CMK (cell line): ENCODE results near the gene HSFY2.
"Not testable (repeated sequence)": the region's sequence is repeated elsewhere in the genome, so short reads cannot be mapped to it uniquely, and the experiment has no call there.

ENCODE experiments used
- DNase-seq: peaks from one replicate; pipeline ENCODE4 v3.0.0-alpha.2; 2010; ENCODE audit warnings: low read depth

The HSFY2 gene

GRCh38 chrY:18773635-18774034 lies at the start of gene HSFY2:
Gene HSFY2 (minus strand): TSS chrY:18773735. CDS start chrY:18773618, 117 bp downstream.
- not testable (repeated sequence) for DNase-seq

DNA sequence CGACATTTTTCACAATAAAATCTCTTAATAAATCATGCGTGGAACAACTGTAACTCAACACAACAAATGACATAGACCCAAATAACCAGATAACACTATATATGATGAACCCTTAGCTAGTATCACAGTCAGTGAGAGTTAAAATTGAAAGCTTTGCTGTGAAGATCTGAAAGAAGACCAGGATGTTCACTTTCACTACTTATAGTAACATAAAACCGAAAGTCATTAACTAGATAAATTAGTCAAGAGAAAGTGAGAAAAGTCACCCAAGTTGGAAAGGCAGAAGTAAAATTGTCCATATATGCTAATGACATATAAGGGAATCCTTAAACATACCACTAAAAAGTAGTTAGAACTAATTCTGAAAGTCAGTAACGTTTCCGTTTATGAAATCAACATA lies 42.2 kb upstream of the HSFY2 start:
- not testable (repeated sequence) for DNase-seq

GRCh38 chrY:18788757-18789406 lies 15.3 kb upstream of the HSFY2 start:
- DNase-seq, result not testable (repeated sequence)

DNA sequence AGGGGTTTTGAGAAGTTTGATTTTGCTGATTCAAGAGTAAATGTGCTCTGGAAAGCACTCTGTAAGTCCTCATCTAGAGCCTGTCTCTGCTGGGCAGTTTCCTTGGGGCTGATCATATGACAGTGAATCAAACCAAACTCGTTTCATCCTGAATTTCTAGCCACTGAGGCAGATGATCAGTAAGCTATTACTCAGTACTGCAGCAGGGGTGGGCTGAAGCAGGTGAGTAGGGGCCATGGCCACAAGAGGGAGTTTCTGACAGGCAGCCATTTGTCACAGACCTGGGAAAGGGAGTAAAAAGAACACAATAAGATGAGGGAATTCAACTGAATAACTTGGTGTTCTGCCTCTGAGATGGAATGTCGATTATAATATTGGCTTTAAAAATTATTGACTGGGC lies 19.5 kb downstream of the HSFY2 start:
- DNase-seq, result not testable (repeated sequence)

DNA sequence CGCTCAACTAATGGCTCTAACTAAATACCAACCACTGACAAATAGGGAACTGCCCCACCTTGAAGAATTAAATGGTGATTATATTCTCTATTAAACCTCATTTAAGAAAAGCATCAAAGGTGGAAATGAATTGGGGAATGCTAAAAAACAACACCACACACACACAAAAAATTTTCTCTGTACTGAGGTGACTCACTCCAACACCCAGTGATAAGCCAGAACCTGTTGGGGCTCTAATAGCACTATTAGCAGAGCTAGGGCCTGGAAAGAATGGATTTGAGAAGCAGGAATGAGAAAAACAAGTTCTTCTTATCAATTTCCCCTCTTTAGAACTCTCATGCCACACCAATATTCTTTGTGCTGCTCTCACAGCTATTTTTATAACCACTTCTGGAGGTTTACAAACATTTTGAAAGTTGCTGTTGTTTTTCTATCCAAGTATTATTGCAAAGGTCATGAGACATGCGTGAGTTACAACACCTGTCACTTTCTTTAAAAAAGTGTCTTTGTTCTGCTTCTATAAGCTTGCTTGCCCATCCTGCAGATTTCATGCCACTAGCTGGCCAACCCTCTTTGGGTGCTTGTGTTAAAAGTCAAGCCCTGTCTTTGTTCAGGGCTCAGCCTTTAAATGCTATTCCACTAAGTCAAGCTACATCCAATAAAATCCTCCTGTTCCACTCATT lies 20.3 kb downstream of the HSFY2 start:
- DNase-seq, result not testable (repeated sequence)

- not testable (repeated sequence) for DNase-seq
Measured at GRCh38 chrY:18723714-18724113, 49.8 kb downstream of the HSFY2 start.
